Loucy (cell line): Measurements from ENCODE around the gene GSK3B.

Experiments used
- H2AFZ ChIP-seq: fragments of 200-600 bp; sonication (generic); 2 replicates; pipeline ENCODE4 v1.6.0; 2016; ENCODE audit warnings: antibody characterized with exemption, mild to moderate bottlenecking, low read length, moderate library complexity
- H3F3A ChIP-seq: fragments of 200-600 bp; 2 replicates; pipeline ENCODE4 v1.6.0; 2016; ENCODE audit warnings: antibody characterized with exemption, low read depth, mild to moderate bottlenecking
- H3K27me3 ChIP-seq: fragments of 200-600 bp; sonication (generic); 2 replicates; pipeline ENCODE4 v1.6.1; 2014; ENCODE audit warnings: low read length, mild to moderate bottlenecking; ENCODE audit not compliant: insufficient read depth, poor library complexity, severe bottlenecking
- H3K36me3 ChIP-seq: fragments of 200-600 bp; sonication (generic); 2 replicates; pipeline ENCODE4 v1.6.1; 2016; ENCODE audit warnings: low read length; ENCODE audit not compliant: insufficient read depth
- H3K4me1 ChIP-seq: fragments of 200-600 bp; sonication (generic); 2 replicates; pipeline ENCODE4 v1.5.1; 2014; ENCODE audit warnings: low read length, mild to moderate bottlenecking; ENCODE audit not compliant: insufficient read depth, poor library complexity, severe bottlenecking
- H3K4me2 ChIP-seq: fragments of 200-600 bp; sonication (generic); 2 replicates; pipeline ENCODE4 v1.6.0; 2014; ENCODE audit warnings: antibody characterized with exemption, low read length, low read depth, mild to moderate bottlenecking; ENCODE audit not compliant: poor library complexity, severe bottlenecking
- H3K4me3 ChIP-seq: fragments of 200-600 bp; sonication (generic); 2 replicates; pipeline ENCODE4 v1.5.1; 2014; ENCODE audit warnings: low read length, mild to moderate bottlenecking, mixed read lengths; ENCODE audit not compliant: poor library complexity, severe bottlenecking
- H3K79me2 ChIP-seq: fragments of 200-600 bp; sonication (generic); 2 replicates; pipeline ENCODE4 v1.6.1; 2014; ENCODE audit warnings: low read length; ENCODE audit not compliant: insufficient read depth
- H3K9ac ChIP-seq: fragments of 200-600 bp; sonication (generic); 2 replicates; pipeline ENCODE4 v1.6.0; 2014; ENCODE audit warnings: mild to moderate bottlenecking, low read depth, low read length, moderate library complexity; ENCODE audit not compliant: poor library complexity, severe bottlenecking
- H3K9me2 ChIP-seq: fragments of 200-600 bp; sonication (generic); replicated peaks from 2 replicates; pipeline ENCODE4 v1.6.1; 2016; ENCODE audit warnings: low read depth, low read length, mixed read lengths
- H3K9me3 ChIP-seq: fragments of 200-600 bp; sonication (generic); 2 replicates; pipeline ENCODE4 v1.6.1; 2014; ENCODE audit warnings: mild to moderate bottlenecking, antibody characterized with exemption, low read length, low read depth; ENCODE audit not compliant: insufficient read depth
- H4K20me1 ChIP-seq: fragments of 200-600 bp; sonication (generic); 2 replicates; pipeline ENCODE4 v1.6.0; 2014; ENCODE audit warnings: antibody characterized with exemption, low read length, mild to moderate bottlenecking; ENCODE audit not compliant: insufficient read depth, poor library complexity, severe bottlenecking
- EZH2phosphoT487 ChIP-seq: fragments of 200-600 bp; IDR thresholded peaks from 2 replicates; pipeline ENCODE4 v1.6.1; 2018; ENCODE audit warnings: antibody characterized with exemption, mild to moderate bottlenecking, moderate library complexity, borderline replicate concordance
- TF ChIP-seq, protein P1 (sequence below): fragments of 200-600 bp; sonication (generic); conservative IDR thresholded peaks from 2 replicates; pipeline ENCODE4 v1.5.1; 2014; ENCODE audit warnings: mild to moderate bottlenecking, antibody characterized with exemption, low read length

Gene GSK3B

DNA sequence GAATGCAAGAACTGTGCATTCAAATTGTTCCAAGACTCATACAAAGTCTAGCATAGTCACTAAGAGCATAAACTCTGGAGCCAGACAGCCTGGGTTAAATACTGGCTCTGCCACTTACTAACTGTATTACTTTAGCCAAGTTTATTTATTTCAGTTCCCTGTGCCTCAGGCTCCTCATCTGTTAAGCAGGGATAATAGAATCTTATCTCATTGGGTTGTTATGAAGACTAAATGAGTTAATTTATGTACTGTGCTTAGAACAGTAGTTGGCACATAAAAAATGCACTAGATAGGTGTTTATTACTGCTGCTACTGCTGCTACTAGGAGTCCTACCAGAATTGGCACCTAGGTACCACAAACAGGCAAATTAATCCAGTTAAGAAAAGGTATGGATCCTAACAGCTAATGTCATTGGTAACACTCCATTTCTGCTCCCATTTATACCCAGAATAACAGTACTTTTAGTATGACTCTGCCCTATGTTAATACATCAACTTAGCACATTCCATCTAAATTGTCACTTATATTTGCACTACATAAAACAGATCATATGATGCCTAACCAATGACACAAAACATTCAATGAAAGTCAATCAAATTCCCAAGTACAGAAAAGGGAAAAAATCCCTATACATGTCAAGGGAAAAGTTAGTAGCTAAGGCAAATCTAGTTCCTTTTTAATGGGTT, 45.7 kb downstream of the GSK3B start:
- peaks cover 10% of the 10 kb centered on the region; the same call in 1 of the 2 replicates for H3K36me3 ChIP-seq
- no peaks in the 10 kb centered on the region for H3K27me3 ChIP-seq
- H3K9ac ChIP-seq = no peak overlapping the region
- peaks cover 35% of the 10 kb centered on the region for H3K4me1 ChIP-seq
- H3F3A ChIP-seq = no peaks in the 10 kb centered on the region
- H3K9me2 ChIP-seq = no peaks in the 10 kb centered on the region
- no peak for TF ChIP-seq EZH2phosphoT487
- TF ChIP-seq, protein P1, sequence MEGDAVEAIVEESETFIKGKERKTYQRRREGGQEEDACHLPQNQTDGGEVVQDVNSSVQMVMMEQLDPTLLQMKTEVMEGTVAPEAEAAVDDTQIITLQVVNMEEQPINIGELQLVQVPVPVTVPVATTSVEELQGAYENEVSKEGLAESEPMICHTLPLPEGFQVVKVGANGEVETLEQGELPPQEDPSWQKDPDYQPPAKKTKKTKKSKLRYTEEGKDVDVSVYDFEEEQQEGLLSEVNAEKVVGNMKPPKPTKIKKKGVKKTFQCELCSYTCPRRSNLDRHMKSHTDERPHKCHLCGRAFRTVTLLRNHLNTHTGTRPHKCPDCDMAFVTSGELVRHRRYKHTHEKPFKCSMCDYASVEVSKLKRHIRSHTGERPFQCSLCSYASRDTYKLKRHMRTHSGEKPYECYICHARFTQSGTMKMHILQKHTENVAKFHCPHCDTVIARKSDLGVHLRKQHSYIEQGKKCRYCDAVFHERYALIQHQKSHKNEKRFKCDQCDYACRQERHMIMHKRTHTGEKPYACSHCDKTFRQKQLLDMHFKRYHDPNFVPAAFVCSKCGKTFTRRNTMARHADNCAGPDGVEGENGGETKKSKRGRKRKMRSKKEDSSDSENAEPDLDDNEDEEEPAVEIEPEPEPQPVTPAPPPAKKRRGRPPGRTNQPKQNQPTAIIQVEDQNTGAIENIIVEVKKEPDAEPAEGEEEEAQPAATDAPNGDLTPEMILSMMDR = no peak
- H2AFZ ChIP-seq = no peak overlapping the region
- H3K79me2 ChIP-seq = peaks cover 100% of the 10 kb centered on the region
- H3K9me3 ChIP-seq = peaks cover 6% of the 10 kb centered on the region; the same call in 1 of the 2 replicates
- H3K4me3 ChIP-seq = no peak overlapping the region
- H3K4me2 ChIP-seq = no peak overlapping the region
- peaks cover 86% of the 10 kb centered on the region for H4K20me1 ChIP-seq

GRCh38 chr3:120047686-120048085, 46.6 kb downstream of the GSK3B start:
- TF ChIP-seq, protein P1 = no peak
- TF ChIP-seq EZH2phosphoT487 = no peak
- Histone ChIP-seq H2AFZ (no peak overlapping the region), H4K20me1 (peaks cover 85% of the 10 kb centered on the region), H3K4me2 (no peak overlapping the region), H3K9me3 (peaks cover 6% of the 10 kb centered on the region; the same call in 1 of the 2 replicates), H3K4me3 (no peak overlapping the region), H3K36me3 (peaks cover 8% of the 10 kb centered on the region; the same call in 1 of the 2 replicates), H3F3A (no peaks in the 10 kb centered on the region), H3K9ac (no peak overlapping the region), H3K4me1 (peaks cover 34% of the 10 kb centered on the region), H3K79me2 (peaks cover 100% of the 10 kb centered on the region), H3K9me2 (no peaks in the 10 kb centered on the region), H3K27me3 (no peaks in the 10 kb centered on the region)

DNA sequence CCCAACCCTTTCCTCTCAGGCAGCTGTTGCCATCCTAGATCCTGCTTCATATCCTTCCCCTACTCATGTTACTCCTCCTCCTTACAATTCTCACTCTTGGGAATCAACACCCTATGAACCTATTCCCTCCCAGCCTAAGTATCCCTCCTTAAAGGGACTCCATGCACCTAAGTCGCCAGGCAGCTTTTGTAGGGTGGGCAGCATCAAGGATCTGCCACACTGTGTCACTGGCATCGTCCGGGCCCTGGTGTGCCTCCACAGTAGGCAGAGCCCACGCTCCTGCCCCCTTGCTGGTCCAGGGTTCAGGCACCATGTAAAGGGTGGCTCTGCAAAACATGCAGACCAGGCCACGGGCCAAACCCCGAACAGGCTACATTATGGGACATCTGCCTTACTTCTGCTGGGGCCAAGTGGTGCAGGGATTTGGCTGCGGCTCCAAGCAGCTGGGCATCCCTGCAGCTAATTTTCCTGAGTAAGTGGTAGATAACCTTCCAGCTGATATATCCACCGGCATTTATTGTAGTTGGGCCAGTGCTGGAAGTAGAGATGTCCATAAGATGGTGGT, 53.4 kb downstream of the GSK3B start:
- H3K4me2 ChIP-seq = no peak overlapping the region
- no peak overlapping the region for H2AFZ ChIP-seq
- H3F3A ChIP-seq = no peaks in the 10 kb centered on the region
- H3K79me2 ChIP-seq = peaks cover 100% of the 10 kb centered on the region
- peaks cover 94% of the 10 kb centered on the region for H4K20me1 ChIP-seq
- H3K27me3 ChIP-seq = no peaks in the 10 kb centered on the region
- H3K4me3 ChIP-seq = no peak overlapping the region
- no peaks in the 10 kb centered on the region for H3K9me2 ChIP-seq
- peaks cover 8% of the 10 kb centered on the region; the same call in 1 of the 2 replicates for H3K9me3 ChIP-seq
- H3K9ac ChIP-seq = no peak overlapping the region
- H3K36me3 ChIP-seq = peaks cover 33% of the 10 kb centered on the region
- H3K4me1 ChIP-seq = no peaks in the 10 kb centered on the region
- TF ChIP-seq EZH2phosphoT487 = no peak
- TF ChIP-seq, protein P1 = no peak
